GM21367 (cell line): ENCODE measurements around the gene GPC6.

Experiments used
- ATAC-seq: cut with Tn5 transposase; IDR thresholded peaks from one replicate; pipeline ENCODE4 v1.9.1; 2021; ENCODE audit not compliant: unreplicated experiment

GPC6 gene

DNA sequence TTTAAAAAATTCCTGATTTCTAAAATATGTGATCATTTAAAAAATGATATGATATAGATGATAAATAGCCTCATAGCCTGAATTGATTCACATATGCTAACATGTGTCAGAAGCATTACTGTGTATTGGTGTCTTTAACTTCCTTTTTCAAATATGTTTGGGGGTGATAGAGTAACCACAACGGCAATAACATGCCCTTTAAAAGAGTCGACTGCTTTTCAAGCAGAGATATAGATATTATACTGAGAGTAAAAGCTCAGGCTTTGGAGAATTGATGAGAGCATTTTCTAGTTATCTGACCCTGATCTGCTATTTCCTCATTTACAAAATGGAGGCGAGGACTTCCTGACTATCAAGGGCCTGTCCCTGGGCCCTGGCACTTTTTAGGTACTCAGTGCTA lies 992.3 kb downstream of the GPC6 start:
- ATAC-seq = no peak

DNA sequence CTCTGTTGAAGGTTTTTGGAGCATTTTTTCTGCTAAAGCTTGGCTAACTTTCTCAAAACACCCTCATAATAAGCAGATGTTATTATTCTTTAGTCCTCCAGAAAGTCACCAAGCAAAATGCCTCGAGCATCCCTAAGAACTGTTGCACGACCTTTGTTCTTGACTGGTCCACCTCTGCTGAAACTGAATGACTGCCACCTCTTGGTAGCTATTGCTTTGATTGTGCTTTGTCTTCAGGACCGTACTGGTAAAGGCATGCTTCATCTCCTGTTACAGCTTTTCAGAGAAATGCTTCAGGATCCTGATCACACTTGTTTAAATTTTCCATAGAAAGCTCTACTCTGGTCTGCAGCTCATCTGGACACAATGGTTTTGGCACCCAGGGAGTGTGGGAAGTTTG lies 998.1 kb downstream of the GPC6 start:
- ATAC-seq = no peak

DNA sequence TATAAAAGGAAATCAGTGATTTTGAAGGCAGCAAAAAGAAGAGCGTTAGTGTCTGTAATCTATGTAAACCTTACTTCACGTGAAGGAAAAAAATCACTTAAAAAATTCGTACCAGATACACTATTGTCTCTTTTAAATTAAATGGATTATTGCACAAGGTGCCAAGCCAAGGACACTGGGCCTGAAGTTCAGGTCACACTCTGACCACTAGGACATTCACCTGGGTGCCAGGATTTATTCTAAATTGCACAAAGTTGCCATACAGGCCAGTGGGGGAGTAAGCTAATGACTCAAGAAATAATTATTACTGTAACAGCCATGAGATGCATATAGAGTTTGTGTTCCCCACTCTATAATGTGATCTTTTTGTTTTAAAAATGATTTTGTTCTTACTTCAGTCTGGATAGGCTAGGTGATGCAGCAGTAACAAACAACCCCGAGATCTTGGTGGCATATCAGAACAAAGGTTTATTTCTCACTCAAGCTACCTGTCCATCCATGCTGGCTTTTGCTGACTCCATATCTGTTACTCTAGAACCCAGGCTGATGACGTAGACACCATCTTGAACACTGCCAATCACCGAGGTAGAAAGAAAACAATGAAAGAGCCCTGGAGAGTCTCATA lies 1000.8 kb downstream of the GPC6 start:
- no peak for ATAC-seq

DNA sequence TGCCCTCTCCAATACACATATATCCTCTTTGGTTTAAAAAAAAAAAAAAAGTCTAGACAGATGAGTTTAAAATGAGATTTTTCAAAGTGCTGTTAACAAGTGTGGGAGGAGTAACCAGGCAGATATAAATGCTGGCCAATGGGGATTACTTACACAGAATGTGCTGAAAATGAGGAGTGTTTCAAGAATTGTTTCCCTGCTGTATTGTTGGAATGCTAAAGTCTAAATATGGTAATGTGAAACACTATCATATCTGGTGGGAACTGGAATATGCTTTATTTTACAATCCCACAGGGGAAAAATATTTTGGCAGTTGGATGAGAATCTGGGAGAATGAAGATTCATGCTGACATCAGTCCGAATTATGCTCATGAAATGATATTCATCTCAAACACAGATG lies 1002.2 kb downstream of the GPC6 start:
- ATAC-seq = no peak

DNA sequence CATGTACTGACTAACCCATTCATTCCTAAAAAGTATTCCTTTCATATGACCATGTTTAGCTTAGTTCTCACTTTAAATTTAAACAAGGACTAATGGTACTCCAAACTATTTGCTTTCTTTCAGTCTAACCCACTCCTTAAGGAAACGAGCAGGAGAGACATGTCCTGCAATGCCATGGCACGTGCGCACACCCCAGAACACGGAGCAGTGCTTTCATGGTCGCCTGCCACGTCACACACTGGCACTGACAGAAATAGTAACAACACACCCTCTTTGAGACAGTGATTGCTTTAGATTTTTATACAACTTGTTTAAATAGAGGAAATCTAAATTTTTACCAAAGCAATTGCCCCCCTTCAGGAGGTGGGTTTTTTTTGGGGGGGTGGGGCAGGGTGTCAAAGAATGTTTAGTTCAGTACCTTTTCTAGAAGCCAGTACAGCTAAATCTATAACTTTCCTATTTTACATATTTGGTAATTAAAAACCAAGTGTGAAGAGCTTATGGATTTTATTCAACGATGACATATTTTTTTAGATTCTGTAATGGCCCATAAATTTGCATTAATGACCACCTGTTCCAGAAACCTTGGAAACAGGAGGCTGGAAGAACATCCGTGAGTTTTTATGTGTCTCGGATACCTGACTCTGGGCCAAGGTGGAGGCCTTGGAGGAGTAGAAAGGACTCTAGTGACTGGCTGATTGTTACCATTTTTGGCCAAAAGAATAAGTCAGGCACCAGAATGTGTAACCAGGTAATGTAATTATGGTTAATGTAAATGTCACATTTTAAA lies 1005.7 kb downstream of the GPC6 start:
- no peak for ATAC-seq

DNA sequence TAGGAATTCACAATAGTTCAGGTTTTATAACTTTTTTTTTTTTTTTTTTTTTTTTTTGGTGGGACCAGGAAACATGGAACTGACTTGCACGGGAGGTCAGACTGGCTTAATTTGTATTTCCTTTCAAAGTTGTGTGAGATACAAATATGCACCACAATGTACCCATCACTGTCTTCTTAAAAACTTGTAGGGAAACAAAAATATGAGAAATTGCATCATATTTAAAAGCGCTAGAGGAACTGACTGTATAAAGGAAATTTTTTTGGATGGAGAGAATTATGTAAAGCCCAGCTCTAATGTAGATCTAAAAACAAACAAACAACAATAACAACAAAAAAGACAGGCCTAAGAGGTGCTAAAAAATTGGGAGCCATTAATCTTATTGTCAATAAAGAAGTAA lies 1006.3 kb downstream of the GPC6 start:
- no peak for ATAC-seq

DNA sequence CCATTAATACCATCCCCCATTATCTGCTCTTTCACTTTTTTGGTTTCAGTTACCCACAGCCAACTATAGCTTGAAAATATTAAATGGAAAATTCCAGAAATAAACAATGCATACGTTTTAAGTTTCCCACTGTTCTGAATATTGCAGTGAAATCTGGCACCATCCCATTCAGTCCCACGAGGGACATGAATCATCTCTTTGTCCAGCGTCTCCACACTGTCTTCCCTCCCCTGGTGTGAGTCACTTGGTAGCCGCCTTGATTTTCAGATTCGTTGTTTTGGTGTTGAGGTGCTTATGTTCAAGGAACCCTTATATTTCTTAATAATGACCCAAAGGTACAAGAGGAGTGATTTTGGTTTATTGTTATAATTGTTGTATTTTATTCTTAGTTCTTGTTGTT lies 1006.8 kb downstream of the GPC6 start:
- ATAC-seq = no peak

DNA sequence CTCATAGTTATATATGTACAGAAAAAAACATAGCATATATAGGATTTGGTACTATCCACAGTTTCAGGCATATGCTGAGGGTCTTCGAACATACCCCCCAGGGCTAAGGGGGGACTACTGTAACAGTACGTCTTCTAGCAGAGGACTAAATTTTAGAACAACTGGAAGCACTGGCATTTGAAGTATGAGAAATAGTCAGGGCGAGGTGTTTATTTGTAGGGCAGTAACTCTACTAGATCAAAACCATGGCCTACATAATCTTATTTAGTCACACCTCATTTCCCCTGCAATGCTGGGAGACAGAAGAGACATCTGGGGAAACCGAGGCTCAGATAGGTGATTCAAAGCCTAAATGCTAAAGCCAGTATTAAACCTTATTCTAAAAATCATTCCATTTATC lies 1007.2 kb downstream of the GPC6 start:
- no peak for ATAC-seq

DNA sequence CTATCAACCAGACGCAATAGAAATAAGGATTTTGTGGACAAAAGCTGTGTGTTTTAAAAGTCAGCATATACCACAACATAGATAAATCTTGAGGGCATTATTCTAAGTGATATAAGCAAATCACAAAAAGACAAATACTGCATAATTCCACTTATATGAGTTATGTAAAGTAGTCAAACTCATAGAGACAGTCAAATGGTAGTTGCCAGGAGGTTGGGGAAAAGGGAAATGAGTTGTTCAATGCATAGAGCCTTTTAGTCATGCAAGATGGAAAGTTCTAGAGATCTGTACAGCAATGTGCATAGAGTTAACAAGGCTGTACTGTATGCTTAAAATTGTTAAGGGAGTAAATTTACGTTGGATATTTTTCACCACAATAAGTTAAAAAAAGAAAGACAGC lies 1008.1 kb downstream of the GPC6 start:
- ATAC-seq = no peak

DNA sequence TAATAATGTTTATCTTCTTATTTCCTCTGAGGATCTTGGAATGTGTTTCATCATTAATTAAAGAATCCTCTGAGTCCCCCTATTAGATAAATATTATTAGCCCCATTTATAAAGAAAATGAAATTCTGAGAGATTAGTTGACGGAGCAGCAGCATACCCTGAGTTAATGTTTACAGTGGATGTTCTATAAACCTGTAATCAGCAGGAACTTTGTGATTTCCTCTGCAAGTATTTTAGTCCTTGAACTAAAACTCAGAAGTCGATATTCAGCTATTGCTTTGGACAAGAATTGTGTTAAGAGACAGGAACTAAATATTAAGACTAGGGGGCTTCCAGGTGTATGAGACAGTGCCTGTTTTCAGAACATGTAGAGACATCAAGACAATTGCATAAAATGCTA lies 1009.5 kb downstream of the GPC6 start:
- ATAC-seq = no peak

DNA sequence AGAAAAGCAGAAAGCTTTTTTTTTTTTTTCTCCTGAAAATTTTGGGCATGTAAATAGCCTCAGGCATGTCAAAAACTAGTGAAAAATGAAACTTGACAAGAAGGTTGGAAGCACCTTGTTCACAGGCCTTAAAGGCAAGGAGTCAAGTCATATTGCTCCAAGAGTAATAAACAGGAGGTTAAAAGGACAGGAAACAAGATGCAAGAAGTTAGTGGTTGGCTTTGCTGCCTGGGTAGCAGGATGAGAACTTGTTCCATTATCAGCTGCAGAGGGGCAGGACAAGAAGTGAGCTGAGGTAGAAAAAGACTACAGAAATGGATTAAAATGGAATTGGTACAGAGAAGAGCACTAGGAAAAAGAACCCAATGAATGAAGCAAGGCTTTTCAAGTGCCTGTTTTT lies 1010.3 kb downstream of the GPC6 start:
- no peak for ATAC-seq

DNA sequence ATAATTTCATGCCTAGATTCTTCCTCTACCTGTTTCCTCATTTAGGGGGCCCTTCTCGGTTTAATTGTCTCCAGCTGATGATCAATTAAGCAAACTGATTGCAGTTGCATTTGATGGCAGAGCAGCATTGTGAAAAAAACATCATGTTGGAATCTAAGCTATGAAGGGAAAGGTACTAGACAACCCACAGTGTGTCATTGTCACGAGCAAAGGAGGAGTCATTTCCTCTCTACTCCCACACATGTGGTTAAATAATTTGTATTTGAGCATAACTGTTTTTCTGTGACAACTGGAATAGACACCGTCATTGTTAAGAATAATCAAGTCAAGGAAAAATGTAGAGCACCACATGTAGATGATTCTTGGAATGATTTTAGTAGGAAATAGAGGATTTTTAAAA lies 1012.5 kb downstream of the GPC6 start:
- ATAC-seq = no peak

DNA sequence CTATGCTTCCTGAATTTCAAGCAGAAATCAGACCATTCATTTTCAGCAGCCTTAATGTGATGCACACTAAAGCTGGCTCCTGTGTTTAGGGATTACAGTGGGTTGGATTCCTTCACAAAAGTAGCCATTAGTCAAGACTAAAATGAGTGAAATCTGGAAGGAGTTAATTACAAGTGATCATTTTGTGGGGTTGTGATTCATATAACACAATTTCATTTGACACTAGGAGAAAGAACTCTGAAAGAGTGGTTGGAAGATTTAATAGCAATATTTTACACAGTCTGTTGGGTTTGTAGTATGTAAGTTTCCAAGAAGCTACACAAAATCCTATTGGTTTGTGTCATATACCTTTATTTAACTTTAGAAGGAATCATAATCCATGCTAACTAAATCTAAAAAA lies 1015.9 kb downstream of the GPC6 start:
- no peak for ATAC-seq

DNA sequence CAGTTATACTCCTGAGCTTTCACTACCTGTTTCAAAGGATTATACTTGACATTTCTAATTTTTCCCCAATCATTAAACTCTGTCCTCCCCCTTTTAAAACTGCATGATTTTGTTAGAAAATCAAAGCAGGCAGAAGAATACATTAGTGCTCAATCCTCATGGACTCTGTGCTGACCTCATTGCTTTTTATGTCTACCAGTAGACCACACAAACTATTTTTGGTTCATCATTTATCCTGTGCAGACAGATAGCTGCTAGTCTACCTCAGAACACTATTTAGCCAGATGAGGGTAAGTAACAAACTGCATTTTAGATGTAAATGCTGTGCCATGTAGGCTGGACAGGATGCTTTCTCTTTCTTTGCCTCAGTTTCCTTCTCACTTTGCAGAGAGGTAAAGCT lies 1016.9 kb downstream of the GPC6 start:
- ATAC-seq = no peak

DNA sequence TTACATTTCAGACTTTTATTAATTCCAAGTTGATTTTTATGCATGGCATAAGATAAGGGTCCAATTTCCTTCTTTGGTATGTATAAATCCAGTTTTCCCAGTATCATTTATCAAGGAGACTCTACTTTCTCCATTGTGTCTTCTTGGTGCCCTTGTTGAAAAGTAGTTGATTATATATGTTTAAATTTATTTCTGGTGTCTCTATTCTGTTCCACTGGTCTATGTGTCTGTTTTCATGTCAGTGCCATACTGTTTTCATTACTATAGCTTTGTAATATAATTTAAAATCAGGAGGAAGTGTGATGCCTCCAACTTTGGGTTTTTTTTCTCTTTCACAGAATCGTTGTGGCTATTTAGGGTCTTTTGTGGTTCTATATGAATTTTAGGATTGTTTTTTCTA lies 1019.9 kb downstream of the GPC6 start:
- ATAC-seq = no peak

DNA sequence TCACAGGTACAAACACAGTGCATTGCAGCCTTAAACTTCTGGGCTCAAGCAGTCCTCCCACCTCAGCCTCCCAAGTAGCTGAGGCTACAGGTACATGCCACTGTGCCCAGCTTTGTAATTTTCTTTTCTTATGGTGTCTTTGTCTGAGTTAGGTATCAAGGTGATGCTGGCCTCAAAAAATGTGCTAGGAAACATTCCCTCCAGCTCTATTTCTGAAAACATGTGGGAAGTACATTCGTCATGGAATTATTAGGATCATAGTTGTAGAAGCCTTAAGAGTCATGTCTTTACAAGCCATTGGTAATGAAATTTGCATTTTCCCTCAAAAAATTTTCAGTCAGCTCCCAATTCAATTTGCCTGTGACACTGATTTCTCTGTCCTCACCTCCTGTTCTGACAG lies 1021.3 kb downstream of the GPC6 start:
- ATAC-seq = no peak

DNA sequence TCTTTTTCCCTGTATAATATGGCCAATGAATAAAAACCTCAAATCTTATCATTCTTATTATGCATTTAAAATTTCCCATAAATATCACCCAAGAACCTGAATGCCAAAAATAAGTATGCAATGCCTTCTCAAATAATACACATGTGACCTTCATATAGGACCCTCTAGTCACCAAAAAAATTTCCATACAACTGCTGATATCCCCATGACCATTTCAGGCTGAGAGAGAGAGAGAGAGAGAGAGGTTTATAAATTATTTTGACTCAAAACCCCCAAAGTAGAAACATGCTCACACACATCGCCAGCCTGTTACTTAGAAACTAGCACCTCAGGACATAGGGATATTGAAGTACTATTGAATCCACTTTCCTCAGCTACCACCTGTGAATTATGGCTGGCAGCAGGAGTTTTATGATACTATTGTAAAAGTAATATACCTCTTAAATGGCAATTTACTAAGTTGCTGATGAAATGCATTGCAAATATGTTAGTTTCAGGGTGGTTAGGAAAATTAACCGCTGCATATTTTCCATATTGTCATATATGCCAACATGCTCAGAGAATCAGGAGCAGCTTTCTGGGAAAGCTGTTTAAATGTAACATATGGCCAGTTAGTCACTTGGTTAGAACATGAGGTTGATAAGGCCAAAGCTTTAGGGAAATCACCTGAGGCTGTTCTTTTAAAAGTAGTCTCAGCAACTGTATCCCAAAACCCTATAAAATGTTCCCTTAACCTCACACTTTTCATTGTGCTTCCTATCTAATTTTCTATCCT lies 1022.0 kb downstream of the GPC6 start:
- ATAC-seq = no peak

DNA sequence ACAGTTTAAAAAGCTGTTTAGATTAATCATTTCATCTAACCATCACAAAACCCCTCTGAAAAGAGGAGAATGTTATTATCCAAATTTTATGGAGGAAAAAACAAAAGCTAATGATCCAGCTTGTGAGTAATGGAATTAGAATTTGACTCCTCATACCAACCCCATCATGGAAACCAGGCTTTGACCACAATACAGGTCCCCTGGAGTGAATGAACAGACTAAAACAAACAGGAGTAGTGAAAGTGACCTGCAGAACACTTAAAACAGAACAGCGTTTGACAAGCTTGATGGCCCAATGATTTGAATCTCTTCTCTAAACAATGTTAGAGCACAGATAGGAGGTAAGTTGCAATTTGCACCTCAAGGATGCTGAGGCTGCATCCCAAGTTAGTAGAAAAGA lies 1022.9 kb downstream of the GPC6 start:
- no peak for ATAC-seq

DNA sequence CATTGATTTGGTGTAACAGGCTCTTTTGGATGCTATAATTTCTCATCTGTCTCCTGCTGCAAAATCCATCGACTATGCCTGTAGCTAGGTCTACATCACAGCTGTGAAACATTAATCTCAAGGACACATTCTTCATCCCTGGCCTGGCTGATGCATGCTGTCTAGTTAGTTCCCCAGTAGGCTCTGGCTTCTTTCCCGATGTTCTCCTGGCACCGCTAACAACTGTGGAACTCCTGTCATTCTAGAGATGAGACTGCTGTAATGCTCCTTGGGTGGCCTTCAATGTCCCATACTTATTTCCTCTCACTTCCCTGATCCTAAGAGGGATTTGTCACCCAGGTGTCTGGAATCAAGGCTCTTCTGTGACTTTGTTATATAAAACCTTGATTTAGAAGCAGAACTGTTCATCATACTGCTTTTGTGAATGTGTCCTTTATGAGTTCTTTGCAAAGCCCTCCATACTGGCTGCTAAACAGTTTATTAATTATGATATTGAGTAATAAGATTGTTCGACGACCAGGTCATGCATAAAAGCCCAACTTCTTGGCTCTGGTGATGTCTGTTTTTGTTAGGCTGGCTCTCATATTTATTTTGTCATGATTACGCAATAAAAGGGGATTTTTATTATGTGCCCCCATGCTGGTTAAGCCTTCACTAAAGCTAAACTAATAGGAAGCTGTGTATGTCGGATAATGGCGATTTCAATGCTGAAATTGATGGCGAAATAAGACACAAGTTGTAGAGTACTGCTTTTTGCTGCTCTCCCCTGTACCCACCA lies 1025.4 kb downstream of the GPC6 start:
- ATAC-seq = no peak

DNA sequence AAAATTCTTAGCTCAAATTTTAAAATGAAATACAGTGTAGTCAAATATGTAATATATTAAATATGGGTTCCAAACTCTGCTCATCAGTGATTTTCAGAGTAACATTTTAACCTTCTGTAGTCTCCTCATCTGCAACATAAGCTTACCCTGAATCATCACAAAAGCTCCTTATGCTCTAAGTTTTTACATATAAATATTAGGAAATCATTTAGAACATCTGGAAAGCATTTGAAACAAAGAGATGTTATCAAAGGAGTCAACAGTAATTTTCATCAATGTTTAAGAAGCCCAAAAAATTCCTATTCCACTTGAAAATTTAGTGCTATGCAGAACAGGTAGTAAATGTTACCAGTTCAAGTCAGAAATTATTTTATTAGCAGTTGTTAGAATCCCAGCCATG lies 1028.1 kb downstream of the GPC6 start:
- no peak for ATAC-seq

DNA sequence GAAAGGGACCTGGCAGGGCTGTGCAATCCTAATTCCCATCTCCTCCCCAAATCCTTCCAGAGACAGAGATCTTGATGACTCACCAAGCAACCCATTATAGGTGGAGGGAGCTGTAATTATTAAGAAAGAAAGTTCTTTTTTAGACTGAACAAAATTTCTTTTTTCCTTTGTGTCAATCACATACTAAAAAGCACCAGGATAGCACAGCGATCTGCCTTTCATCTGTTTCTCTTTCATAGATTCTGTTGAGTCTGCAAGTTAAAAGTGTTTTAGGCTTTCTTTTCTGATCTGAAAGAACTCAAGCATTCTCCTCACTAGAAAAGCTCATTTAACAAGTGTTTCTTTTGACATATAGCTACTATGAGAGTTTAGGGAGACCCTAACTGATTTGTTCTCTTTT lies 1030.1 kb downstream of the GPC6 start:
- ATAC-seq = no peak
